Caco-2 (cell line): ENCODE results near the gene TKFC. TPM values are rescaled to one million over a fixed set of nuclear protein-coding genes. Genes with fewer than 3 reads are reported as not detected.

Experiments
- BruUV-seq: library from RNA; stranded (reverse); fragments of 400-500 nt; replicated peaks from 2 replicates; lab custom pipeline; 2021; lab: Mats Ljungman, UMichigan
- CTCF ChIA-PET: fragments of 300-600 bp; sonication (Branson Sonifier 250); formaldehyde crosslinking; loops from one replicate; lab custom pipeline; 2022; ENCODE audit warnings: antibody characterized with exemption; lab: Charles Lee
- POLR2A ChIA-PET: fragments of 300-600 bp; sonication (Branson Sonifier 250); formaldehyde crosslinking; loops from one replicate; lab custom pipeline; 2022; ENCODE audit warnings: antibody characterized with exemption; lab: Charles Lee
- DNase-seq, 2 experiments: peaks; one replicate each; pipeline versions ENCODE4 v3.0.0 to v3.0.0-alpha.2; 2020 to 2022
- H3K27me3 ChIP-seq: replicated peaks from 2 replicates; pipeline ENCODE4 v1.6.0; 2011; ENCODE audit warnings: low read length; ENCODE audit not compliant: control insufficient read depth, insufficient read depth
- H3K36me3 ChIP-seq: 2 replicates; pipeline ENCODE4 v1.5.1; 2011; ENCODE audit warnings: low read length; ENCODE audit not compliant: control insufficient read depth, insufficient read depth
- H3K4me1 ChIP-seq: fragments of 250-450 bp; sonication (Bioruptor Pico); 2 replicates; pipeline ENCODE4 v1.5.1; 2020; ENCODE audit warnings: mild to moderate bottlenecking
- H3K4me3 ChIP-seq: 2 replicates; pipeline ENCODE4 v1.5.1; 2011; ENCODE audit warnings: low read depth, mild to moderate bottlenecking, control low read depth, low read length
- H3K9me3 ChIP-seq: fragments of 250-450 bp; sonication (Bioruptor Pico); 2 replicates; pipeline ENCODE4 v1.5.1; 2020; ENCODE audit warnings: mild to moderate bottlenecking, moderate library complexity
- H3K27ac Mint-ChIP-seq: one replicate; pipeline ENCODE4 v1.8.0; 2022; ENCODE audit warnings: mixed read lengths; ENCODE audit not compliant: unreplicated experiment
- H3K27me3 Mint-ChIP-seq: one replicate; pipeline ENCODE4 v1.8.0; 2022; ENCODE audit warnings: mixed read lengths; ENCODE audit not compliant: insufficient read depth, unreplicated experiment
- H3K36me3 Mint-ChIP-seq: one replicate; pipeline ENCODE4 v1.8.0; 2022; ENCODE audit warnings: mild to moderate bottlenecking, mixed read lengths; ENCODE audit not compliant: insufficient read depth, unreplicated experiment
- H3K4me1 Mint-ChIP-seq: one replicate; pipeline ENCODE4 v1.8.0; 2022; ENCODE audit warnings: low read depth, mixed read lengths; ENCODE audit not compliant: unreplicated experiment
- H3K4me3 Mint-ChIP-seq: one replicate; pipeline ENCODE4 v1.8.0; 2022; ENCODE audit warnings: mild to moderate bottlenecking, moderate library complexity, mixed read lengths; ENCODE audit not compliant: unreplicated experiment
- H3K9me3 Mint-ChIP-seq: one replicate; pipeline ENCODE4 v1.8.0; 2022; ENCODE audit warnings: mixed read lengths; ENCODE audit not compliant: unreplicated experiment
- intact Hi-C: fragments of 100-400 bp; cut with micrococcal nuclease; formaldehyde crosslinking; loops from one replicate; pipeline ENCODE4 v1.10.0; 2022; ENCODE audit not compliant: unreplicated experiment
- total RNA-seq: library from RNA; stranded (reverse); gene quantifications from 2 replicates; pipeline ENCODE4 v1.2.3, GENCODE V29; 2022
- TF ChIP-seq, protein P1 (sequence below), 2 experiments: fragments of 200-600 bp in 1 of 2; IDR thresholded peaks; 1 replicate in 1 of 2; 2 replicates in 1 of 2; pipeline versions ENCODE4 v1.5.1 to v1.8.0; 2011 to 2022; ENCODE audit warnings: antibody characterized with exemption in 1 of 2, control low read depth in 1 of 2, inconsistent platforms in 1 of 2, low read depth in 1 of 2, low read length in 1 of 2, mild to moderate bottlenecking in 1 of 2, moderate library complexity in 1 of 2; ENCODE audit not compliant: insufficient read depth in 1 of 2, severe bottlenecking in 1 of 2, unreplicated experiment in 1 of 2

Gene TKFC
- total RNA-seq, 1 experiment from 2014 or later = 99.0 TPM

DNA sequence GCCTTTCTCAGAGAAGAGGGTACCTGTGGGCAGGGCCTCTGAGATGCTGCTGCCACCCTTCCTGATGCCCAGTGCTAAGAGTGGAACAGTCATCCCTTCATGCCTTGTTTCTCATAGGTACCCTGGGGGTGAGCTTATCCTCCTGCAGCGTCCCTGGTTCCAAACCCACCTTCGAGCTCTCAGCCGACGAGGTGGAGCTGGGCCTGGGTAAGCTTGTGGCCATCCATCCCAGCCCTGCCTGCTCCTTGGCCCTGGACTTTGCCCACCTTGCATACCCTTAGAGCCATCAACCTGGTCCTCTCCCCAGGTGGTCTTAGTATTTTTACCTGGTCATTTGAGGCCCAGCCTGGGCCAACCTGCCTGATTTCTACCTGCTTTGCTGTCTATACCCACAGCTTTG is 8.7 kb downstream of the TKFC start:
- H3K4me3 ChIP-seq = no peak overlapping the region
- ChIA-PET CTCF (interaction anchor here (0.5 kb wide), 1 partner anchor 20 kb away, joined by 3 read pairs; the partner anchor contains the start of gene CYB561A3), POLR2A (interaction anchor here (0.5 to 1.5 kb wide), 2 partner anchors 20 to 49 kb away, joined by 5 to 7 read pairs; partner anchors contain the start of genes CYB561A3 and TMEM138)
- intact Hi-C loops = no loop called here
- TF ChIP-seq, protein P1, sequence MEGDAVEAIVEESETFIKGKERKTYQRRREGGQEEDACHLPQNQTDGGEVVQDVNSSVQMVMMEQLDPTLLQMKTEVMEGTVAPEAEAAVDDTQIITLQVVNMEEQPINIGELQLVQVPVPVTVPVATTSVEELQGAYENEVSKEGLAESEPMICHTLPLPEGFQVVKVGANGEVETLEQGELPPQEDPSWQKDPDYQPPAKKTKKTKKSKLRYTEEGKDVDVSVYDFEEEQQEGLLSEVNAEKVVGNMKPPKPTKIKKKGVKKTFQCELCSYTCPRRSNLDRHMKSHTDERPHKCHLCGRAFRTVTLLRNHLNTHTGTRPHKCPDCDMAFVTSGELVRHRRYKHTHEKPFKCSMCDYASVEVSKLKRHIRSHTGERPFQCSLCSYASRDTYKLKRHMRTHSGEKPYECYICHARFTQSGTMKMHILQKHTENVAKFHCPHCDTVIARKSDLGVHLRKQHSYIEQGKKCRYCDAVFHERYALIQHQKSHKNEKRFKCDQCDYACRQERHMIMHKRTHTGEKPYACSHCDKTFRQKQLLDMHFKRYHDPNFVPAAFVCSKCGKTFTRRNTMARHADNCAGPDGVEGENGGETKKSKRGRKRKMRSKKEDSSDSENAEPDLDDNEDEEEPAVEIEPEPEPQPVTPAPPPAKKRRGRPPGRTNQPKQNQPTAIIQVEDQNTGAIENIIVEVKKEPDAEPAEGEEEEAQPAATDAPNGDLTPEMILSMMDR (IDR thresholded peaks at IDR 0.05; ENCODE audit: insufficient read depth in 1 of 2, low read depth in 1 of 2, low read length in 1 of 2, severe bottlenecking in 1 of 2, unreplicated experiment in 1 of 2) = no peak
- H3K27ac Mint-ChIP-seq = no peak overlapping the region
- H3K4me1 Mint-ChIP-seq = no peaks in the 10 kb centered on the region
- no peaks in the 10 kb centered on the region for H3K4me1 ChIP-seq
- BruUV-seq = no TSS peak
- no peaks in the 10 kb centered on the region; the same call in none of the 2 replicates for H3K36me3 ChIP-seq
- no peak for DNase-seq
- no peaks in the 10 kb centered on the region for H3K9me3 Mint-ChIP-seq
- H3K9me3 ChIP-seq = no peaks in the 10 kb centered on the region
- H3K27me3 ChIP-seq = no peaks in the 10 kb centered on the region
- H3K27me3 Mint-ChIP-seq = no peaks in the 10 kb centered on the region
- no peak overlapping the region for H3K4me3 Mint-ChIP-seq
- peaks cover 8% of the 10 kb centered on the region for H3K36me3 Mint-ChIP-seq

DNA sequence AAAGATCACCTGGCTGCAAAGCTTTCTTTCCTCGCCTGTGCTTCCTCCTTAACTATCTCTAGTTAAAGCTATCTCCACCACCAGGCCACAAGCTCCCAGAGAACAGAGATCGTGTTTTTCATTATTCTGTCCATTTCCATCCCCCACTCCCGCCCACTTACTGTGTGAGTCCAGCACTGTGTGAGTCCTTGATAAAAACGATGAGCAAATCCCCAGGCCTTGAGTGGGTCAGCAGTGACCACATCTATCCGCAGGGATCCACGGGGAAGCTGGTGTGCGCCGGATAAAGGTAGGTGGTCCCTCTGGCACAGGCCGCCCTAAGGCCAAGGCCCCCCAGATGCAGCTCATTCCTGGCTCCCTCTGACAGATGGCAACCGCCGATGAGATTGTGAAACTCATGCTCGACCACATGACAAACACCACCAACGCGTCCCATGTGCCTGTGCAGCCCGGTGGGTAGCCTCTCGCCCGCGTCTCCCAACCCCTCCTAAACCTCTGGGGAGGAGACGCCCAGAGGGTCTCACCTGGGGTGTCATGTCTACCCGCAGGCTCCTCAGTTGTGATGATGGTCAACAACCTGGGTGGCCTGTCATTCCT is 9.3 kb downstream of the TKFC start:
- intact Hi-C loops = no loop called here
- DNase-seq = no peak
- Mint-ChIP-seq H3K27ac (no peak overlapping the region), H3K4me1 (no peaks in the 10 kb centered on the region), H3K36me3 (peaks cover 8% of the 10 kb centered on the region), H3K9me3 (no peaks in the 10 kb centered on the region), H3K27me3 (no peaks in the 10 kb centered on the region), H3K4me3 (no peak overlapping the region)
- TF ChIP-seq, protein P1 (IDR thresholded peaks at IDR 0.05; ENCODE audit: insufficient read depth in 1 of 2, low read depth in 1 of 2, low read length in 1 of 2, severe bottlenecking in 1 of 2, unreplicated experiment in 1 of 2) = no peak
- BruUV-seq = no TSS peak
- POLR2A ChIA-PET = interaction anchor here (0.5 to 1.5 kb wide), 2 partner anchors 19 to 49 kb away, joined by 5 to 7 read pairs; partner anchors contain the start of genes CYB561A3 and TMEM138
- H3K27me3 ChIP-seq = no peaks in the 10 kb centered on the region
- H3K9me3 ChIP-seq = no peaks in the 10 kb centered on the region
- no peaks in the 10 kb centered on the region for H3K4me1 ChIP-seq
- no peaks in the 10 kb centered on the region; the same call in none of the 2 replicates for H3K36me3 ChIP-seq
- CTCF ChIA-PET = no interaction called here
- no peak overlapping the region for H3K4me3 ChIP-seq

DNA sequence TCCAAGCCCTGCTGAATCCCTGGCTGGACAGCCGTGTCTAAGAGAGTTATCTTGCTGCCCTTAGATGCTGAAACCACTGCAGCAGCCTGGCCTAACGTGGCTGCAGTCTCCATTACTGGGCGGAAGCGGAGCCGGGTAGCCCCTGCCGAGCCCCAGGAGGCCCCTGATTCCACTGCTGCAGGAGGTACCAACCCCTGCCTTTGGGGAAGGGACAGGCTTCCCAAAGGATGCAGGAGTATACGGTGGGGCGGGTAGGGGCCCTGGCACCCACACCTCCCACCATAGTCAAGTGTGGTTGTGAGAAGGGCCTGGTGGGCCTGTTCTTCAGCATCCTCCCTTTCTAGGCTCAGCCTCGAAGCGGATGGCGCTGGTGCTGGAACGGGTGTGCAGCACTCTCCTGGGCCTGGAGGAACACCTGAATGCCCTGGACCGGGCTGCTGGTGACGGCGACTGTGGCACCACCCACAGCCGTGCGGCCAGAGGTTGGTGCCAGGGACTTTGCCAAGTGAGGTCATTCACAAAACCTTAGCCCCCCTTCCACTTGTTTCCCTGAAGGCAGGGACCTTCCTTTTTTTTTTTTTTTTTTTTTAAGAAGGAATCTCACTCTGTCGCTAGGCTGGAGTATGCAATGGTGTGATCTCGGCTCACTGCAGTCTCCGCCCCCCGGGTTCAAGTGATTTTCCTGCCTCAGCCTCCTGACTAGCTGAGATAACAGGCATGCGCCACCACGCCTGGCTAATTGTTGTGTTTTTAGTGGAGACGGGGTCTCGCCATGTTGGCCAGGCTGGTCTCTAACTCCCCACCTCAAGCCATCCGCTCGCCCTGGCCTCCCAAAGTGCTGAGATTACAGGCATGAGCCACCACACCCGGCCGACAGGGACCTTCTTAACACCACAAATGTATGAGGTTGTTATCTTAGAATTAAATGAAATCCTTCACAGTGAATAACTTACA is 11.0 kb downstream of the TKFC start:
- Histone ChIP-seq H3K9me3 (no peaks in the 10 kb centered on the region), H3K27me3 (no peaks in the 10 kb centered on the region), H3K36me3 (no peaks in the 10 kb centered on the region; the same call in 1 of the 2 replicates), H3K4me1 (no peaks in the 10 kb centered on the region), H3K4me3 (no peak overlapping the region)
- Mint-ChIP-seq H3K4me3 (no peak overlapping the region), H3K4me1 (no peaks in the 10 kb centered on the region), H3K27me3 (no peaks in the 10 kb centered on the region), H3K27ac (no peak overlapping the region), H3K36me3 (peaks cover 11% of the 10 kb centered on the region), H3K9me3 (no peaks in the 10 kb centered on the region)
- BruUV-seq = no TSS peak
- POLR2A ChIA-PET = no interaction called here
- CTCF ChIA-PET = interaction anchor here (0.6 kb wide), 1 partner anchor 38 kb away, joined by 4 read pairs; no protein-coding TSS in a partner anchor
- TF ChIP-seq, protein P1 (IDR thresholded peaks at IDR 0.05; ENCODE audit: insufficient read depth in 1 of 2, low read depth in 1 of 2, low read length in 1 of 2, severe bottlenecking in 1 of 2, unreplicated experiment in 1 of 2) = no peak
- DNase-seq = no peak
- intact Hi-C loops = no loop called here
